ENCODE measurements around the gene UNC5C.

GRCh38 chr4:95249426-95250021 is 299.2 kb downstream of the UNC5C start:
- TF ChIP-seq POLR2A (IDR thresholded peaks at IDR 0.05; ENCODE audit: low read length) (no peak), GATA1 (IDR thresholded peaks at IDR 0.05; ENCODE audit: low read depth, low read length) (no peak)

All from erythroblast (primary cell).